GM11168 (cell line): ENCODE results near the gene CYB5D1.

Source experiments
- in situ Hi-C: fragments of 300-500 bp; cut with MboI; formaldehyde crosslinking; loops from one replicate; pipeline ENCODE4 v1.12.0; 2022; ENCODE audit warnings: low sequenced_read_pairs; ENCODE audit not compliant: unreplicated experiment

Gene CYB5D1

DNA sequence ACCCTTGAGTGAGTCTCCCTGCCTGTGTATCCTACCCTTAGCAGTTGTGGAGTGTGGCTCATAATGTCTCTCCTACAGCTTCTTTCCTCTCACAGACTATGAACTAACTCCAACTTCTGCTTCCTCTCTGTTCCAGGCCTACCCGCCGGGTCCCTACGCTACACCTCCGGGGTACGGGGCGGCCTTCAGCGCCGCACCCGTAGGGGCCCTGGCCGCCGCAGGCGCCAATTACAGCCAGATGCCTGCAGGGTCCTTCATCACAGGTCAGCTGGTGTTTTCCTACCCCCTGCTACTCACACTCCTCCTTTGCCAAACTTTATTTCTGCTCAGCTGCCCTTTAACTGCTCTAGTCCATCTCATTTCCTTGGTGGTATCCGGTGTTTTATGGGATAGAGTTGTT lies 52.9 kb downstream of the CYB5D1 start:
- in situ Hi-C loops = loop anchor here (10.0 kb wide), 1 partner anchor 134 kb away; no protein-coding TSS in a partner anchor

DNA sequence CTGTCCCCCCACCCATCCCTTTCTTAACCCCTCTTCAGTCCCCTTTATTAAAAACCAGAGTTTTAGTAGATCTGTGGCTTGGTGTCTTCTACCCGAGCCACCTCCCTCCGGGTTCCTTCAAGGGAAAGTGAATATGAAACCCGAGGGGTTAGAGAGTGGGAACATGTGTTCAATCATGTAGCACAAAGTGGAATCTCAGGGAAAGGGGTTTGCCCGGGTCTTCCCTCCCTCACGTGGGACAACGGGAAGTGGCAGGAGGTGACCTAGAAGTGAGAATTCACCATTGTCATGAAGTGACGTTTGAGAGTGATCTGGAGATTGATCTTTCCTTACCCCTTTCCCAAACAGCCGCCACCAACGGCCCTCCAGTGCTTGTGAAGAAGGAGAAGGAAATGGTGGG lies 53.3 kb downstream of the CYB5D1 start:
- in situ Hi-C loops = loop anchor here (10.0 kb wide), 1 partner anchor 134 kb away; no protein-coding TSS in a partner anchor
